GM19467 (cell line): ENCODE measurements around the gene ACTL8.

Source experiments
- ATAC-seq: cut with Tn5 transposase; IDR thresholded peaks from one replicate; pipeline ENCODE4 v1.9.1; 2021; ENCODE audit warnings: mild to moderate bottlenecking, moderate library complexity; ENCODE audit not compliant: unreplicated experiment

The ACTL8 gene

DNA sequence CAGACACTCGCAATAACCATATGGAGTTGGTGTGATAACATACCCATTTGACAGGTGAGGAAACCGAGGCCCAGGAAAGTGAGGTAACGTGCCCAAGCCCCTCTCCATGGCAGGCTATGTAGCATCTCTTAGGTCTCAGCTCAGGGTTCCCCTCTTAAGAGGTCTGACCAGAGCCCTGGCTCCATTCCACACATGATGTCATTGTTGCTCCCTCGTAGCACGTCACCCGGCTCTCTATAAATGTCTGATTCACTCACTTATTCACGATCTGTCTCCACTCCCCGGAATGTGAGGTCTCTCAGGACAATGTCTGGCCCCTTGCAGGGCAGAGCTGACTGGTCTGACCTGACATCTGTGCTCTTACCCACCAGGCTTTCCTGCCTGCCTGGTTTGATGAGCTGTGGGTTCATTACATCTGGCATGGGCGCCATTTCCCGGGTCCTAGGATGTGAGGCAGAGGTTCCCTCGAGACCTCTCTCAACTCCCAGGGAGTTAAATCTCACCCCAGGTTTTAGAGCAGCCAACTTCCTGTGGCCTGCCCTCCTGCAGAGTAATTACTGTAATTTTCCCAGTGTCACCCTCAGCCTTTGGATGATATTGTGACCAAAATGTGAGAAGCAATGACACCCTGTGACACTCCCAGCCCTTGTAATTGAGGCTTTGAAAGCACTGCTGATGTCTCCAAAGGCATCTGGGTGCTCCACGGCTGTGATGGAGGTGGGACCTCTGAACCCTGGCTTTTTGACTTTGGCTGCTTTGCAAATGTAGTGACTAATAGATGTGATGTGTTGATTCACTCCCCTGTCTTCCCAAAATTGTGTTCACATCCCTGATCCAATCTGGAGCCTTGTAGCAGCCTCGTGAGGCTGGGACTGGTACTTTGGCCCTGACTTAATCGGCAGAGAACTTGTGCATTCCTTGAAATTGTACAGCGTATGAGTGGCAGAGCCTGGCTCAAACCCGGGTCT lies 10.6 kb downstream of the ACTL8 start:
- ATAC-seq = no peak

DNA sequence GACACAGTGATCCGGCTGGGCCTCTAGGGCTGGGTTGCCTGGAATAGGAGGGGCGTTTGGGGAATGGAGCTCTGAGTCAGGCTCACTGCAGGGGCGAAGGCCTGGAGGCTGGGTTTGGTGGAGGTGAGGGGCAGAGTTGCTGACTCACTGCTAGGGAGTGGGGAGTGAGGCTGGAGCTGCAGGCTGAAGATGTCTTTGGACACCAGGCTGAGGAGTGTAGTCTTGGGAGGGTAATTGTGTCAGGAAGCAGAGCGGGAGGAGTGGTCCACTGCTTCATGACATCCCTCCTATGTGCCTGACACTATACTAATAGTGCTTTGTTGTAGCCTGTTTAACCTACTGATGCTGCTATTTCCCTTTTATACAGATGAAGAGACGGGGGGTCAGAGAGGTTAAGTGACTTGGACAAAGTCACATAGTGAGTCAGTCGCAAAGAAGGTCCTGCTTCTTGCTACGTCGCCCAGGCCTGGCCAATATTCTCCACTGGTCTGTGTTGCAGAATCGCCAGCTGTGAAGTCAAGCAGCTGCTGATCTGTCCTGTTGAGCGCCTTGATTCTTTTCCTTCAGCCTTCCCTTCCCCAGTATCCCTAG lies 13.6 kb downstream of the ACTL8 start:
- ATAC-seq = no peak

- ATAC-seq = no peak
These were observed 15.8 kb downstream of the ACTL8 start for GRCh38 chr1:17770983-17771382.

DNA sequence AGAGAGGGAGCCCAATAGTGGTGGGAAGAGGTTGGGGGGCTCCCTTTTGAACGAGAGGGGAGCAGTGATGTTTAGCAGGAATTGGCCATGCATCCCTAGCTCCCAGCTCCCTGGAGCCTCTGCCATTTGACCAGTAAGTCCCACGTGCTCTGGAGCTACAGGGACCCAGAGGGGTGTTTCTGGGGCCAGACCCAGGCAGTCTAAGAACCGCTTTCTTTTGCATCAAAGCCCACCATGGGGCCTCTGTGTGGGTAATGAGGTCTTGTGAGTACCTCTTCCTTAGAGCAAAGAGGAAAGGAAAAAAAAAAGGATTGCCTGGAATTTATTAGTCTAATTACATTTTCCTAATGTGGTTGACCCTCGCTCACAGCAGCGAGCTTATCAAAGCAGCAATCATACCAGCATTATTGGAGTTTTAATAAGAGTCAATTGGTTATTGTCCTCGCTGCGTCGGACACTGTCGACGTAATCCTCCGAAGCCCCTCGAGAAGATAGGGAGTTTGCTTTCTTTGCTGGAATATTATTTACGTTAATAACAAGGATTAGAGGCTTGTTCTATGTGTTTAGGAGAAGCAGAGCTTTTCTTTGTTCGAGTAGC lies 17.6 kb downstream of the ACTL8 start:
- ATAC-seq = no peak

DNA sequence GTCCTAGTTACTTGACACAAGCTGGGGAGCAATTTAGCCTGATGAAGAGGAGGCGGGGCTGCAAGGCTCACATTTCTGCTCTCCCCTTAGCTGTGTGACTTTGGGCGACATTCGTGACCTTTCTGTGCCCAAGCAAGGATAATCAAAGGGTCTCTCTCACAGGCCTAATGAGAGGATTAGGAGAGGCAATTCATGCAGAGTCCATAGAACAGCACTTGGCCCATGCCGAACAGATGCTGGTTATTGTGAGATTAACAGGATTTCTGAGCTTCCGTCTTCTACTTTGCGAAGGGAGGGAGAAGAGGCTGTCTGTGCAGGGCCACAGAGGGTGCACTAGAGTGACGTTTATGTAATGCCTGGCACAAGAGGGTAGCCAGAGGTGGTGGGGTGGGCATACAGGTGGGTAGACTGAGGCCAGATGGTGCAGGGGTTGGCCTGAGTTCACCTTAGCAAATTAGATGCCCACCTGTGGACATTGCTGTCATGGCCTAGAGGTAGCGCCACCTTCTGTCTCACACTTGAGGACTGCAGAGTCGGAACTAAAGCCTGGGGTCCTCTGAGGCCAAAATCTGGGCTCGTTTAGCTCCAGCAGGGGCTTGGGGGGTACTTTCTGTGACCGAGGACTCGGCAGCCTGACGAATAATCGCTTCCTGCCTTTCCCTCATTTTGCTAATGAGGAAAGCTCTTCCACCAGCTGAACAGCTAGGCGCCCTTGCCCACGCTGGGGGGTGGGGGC lies 18.6 kb downstream of the ACTL8 start:
- ATAC-seq = no peak

DNA sequence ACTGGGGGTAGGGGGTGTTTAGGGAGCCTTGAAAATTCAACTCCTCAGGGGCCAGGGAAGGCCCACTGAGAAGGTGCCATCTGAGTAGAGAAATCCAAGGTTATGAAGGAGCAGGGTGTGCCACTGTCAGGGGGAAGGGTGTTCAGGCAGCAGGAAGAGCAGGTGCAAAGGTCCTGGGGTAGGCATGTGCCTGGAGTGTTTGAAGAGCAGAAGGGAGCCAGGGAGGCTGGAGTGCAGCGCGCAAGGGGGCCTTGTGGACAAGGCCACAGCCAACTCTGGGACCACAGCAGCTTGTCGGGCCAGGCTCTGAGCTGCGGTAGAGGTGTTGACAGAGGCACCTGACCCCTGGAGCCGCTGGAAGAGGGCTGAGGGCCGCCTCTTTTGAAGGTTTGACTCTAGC lies 19.3 kb downstream of the ACTL8 start:
- ATAC-seq = no peak

DNA sequence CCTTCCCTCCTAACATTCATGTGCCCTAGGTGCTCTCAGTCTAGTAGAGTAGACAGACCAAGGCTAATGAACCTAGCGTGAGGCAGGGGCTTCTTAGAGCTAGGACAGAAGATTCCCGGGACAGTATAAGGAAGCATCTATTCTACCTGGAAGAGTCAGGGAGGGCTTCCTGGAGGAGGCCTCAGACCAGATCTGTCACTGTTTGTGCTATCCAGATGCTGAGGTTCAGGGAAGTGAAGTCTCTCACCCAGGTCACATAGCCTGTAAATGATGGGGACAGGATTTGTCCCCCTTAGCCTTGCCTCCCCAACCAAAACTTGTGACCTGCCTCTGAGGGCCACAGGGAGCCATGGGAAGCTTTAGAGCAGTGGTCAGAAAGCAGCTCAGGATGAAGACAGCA lies 20.7 kb downstream of the ACTL8 start:
- ATAC-seq = no peak

GRCh38 chr1:17776426-17776825 lies 21.3 kb downstream of the ACTL8 start:
- ATAC-seq = no peak

DNA sequence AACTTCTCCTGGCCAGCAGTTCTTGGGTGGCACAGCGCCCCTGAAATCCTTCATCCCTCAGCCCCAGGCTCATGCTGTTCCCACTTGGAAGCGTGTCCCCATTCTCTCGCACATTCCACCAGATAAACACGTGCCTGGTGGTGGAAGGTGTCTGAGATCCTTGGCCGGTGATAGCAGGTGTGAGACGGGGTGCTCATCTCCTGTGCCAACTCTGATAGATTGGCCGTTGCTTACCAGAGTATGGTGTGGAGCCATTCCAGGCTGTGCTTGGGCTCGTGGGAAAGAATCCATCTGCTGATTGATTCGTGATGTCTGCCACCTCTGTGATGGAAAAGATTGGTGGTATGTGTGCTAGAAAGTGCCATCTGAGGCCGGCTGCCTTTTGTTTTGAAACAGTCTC lies 22.2 kb downstream of the ACTL8 start:
- ATAC-seq = no peak

- ATAC-seq = no peak
These were observed 22.7 kb downstream of the ACTL8 start for GRCh38 chr1:17777818-17778217.

GRCh38 chr1:17780916-17781315 lies 25.8 kb downstream of the ACTL8 start:
- no peak for ATAC-seq

DNA sequence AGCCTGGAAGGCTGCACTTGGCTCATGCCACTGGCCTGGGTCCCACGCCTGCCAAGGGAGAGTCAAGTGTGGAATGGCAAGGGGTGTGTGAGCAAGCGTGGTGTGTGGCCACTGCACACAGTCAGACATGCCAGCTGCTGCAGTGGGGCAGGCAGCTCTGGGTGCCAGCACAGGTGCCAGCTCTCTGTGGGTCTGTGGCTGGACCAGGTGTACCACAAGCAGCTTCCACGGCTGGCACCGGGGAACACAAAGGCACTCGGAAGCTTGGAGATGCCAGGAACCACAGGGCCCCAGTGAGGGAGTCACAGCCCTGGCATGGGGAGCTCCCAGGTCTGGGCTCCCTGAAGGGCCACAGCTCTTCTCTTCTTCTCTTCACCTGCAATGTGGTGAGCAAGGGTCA lies 34.8 kb downstream of the ACTL8 start:
- ATAC-seq = no peak

GRCh38 chr1:17790383-17791054 lies 35.4 kb downstream of the ACTL8 start:
- no peak for ATAC-seq

DNA sequence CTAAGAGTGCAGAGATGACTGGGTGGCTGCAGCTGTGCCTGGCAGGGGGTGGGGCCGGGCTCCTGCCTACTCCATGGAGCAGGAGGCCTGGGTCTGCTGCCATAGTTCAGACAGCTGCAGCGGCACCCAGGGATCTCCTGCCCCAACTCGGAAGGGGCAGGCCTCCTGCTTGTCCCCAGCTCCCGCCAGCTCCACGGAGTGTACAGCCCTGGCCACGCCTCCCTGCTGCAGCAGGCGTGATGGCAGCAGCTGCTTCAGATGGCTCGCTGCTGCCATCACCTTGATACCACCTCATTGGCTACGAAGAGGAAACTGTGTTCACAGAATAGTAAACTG lies 35.9 kb downstream of the ACTL8 start:
- ATAC-seq = no peak

- ATAC-seq = no peak
These were observed 36.3 kb downstream of the ACTL8 start for GRCh38 chr1:17791480-17791879.

DNA sequence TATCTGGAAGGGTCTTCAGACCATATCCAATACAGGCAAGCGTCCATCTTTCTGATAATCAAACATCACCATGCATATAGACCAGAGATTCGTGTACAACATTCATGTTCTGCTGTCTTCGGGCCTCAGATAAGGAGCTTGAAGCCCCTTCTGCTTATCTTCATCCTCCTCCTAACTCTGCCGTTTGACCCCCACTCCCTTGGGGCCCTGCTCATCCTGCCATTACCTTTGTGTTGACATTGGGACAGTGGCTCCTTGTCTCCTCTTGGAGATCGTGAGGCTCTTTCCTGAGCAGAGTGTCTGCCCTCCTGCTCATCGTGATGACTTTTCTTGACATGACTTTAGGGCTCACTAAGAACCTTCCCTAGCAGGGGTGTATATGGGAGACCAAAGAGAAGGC lies 37.3 kb downstream of the ACTL8 start:
- ATAC-seq = no peak

- no peak for ATAC-seq
These were observed 40.1 kb downstream of the ACTL8 start for GRCh38 chr1:17795081-17795809.

DNA sequence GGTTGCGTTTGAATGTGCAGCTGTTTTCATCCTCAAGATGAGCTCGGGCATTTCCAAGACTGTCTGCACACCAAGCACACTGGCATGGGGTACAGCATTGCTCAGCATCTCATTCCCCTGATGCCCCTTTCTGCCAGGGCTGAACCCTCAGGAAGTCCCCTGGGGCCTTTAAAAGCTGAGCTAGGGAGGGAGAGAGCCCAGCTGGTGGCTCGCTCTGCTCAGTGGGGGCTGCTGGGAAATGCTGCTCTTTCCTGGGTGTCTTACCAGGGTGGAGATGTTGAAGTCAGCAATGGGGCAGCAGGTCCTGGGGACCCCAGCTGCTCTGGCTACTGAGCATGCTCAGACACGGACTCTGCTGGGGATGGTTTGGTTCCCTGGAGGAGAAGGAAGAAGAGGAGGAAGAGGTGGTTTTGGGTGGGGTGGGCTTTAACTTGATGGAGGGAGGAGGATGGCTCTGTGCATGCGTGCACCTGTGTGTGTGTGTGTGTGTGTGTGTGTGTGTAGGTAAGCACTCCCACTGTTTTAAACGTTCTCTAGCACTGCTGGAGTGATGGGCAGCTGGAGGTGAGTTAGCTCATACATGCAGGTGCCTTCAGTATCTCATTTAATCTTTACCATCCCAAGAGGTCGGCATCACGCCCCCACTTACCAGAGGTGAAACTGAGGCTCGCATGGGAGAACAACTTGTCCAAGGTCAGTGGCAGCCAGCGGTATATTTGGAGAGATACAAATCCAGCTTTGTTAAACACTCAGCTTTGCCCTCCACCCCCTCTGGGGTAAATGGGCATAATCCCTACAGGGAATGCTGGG lies 40.9 kb downstream of the ACTL8 start:
- no peak for ATAC-seq

DNA sequence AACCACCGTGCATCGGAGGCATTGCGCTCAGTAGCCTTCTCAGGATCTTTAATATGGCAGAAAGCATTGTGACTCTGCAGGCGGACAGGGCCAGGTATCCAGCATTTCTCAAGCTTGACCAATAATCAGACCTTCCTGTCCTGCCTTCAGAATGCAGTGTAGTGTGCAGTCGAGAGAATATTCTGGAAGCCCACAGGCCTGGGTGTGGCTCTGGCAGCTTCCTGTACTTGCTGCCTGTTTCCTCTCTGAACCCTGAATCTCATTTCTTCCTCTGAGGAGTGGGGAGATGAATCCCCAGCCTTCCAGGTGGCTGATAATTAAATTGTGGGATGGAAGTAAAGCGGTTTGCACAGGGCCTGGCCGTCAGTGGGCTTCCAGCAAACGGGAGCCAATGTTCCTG lies 42.3 kb downstream of the ACTL8 start:
- ATAC-seq = no peak
